ENCODE results near the gene NR2F2.

Gene NR2F2

DNA sequence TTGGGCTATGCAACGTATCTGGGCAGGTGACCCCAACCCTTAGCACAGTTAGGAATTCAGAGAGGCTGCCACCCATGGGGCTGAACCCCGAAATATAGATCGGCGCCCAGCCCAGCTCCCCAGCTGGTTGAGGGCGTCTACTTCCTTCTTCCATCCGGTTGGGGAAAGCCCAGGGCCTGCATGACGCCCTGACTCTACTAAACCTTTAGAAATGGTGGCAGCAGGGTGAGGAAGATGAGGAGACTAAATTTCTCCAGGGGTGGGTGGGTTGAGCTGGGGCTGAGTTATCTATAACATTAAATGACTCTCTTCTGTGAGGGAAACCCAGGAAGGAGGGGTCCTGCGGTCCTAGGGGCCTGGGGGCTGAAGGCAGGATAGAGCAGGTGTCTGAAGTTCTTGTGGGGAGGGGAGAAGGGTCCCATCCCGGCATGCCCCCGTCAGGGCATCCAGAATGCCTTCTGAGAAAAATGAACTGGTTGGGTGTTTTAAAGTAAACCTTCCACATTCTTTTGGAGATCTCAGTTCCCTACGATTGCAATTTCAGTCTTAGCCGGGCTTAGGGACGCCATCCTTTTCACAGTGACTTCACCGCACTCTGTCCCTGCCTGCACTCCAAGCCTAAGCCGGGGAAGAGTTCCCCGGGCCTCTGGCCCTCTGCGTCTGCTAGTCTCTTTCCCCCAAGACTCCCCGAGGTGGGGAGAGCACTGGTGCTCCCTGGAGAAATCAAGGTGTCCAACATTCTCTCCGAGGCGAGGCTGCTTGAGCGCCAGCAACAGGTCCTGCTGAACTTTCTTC lies 28.5 kb downstream of the NR2F2 start:
- H4K20me1 ChIP-seq (ENCODE audit: insufficient read depth, low read length) = no peaks in the 10 kb centered on the region
- ATAC-seq (ENCODE audit: insufficient read depth, low read depth) = no peak
- DNase-seq = no peak
- no peaks in the 10 kb centered on the region for H3K27me3 ChIP-seq (ENCODE audit: insufficient read depth, low read length, poor library complexity)
- no peak for TF ChIP-seq EZH2 (IDR thresholded peaks at IDR 0.05; ENCODE audit: borderline replicate concordance, low read depth, low read length, severe bottlenecking)
- no peak for TF ChIP-seq CTCF (IDR thresholded peaks at IDR 0.05; ENCODE audit: borderline replicate concordance, extremely low read depth, low read length, poor library complexity, severe bottlenecking)
- H3K9me3 ChIP-seq (ENCODE audit: insufficient read depth, low read length, severe bottlenecking) = no peaks in the 10 kb centered on the region
- H3K4me1 ChIP-seq (ENCODE audit: insufficient read depth, low read length) = no peaks in the 10 kb centered on the region
- H3K4me2 ChIP-seq (ENCODE audit: insufficient read depth, low read length) = no peak overlapping the region
- H3K4me3 ChIP-seq (ENCODE audit: low read depth in 1 of 2, low read length in 2 of 2) = no peak overlapping the region
- H3K79me2 ChIP-seq (ENCODE audit: insufficient read depth, low read length) = no peaks in the 10 kb centered on the region
- no peak overlapping the region for H3K27ac ChIP-seq (ENCODE audit: low read length)
- no peaks in the 10 kb centered on the region for H3K36me3 ChIP-seq (ENCODE audit: insufficient read depth, low read length)
- no peak overlapping the region for H3K9ac ChIP-seq (ENCODE audit: low read depth, low read length)
- H2AFZ ChIP-seq (ENCODE audit: low read depth, low read length) = no peak overlapping the region

GRCh38 chr15:96359616-96360521 lies 29.4 kb downstream of the NR2F2 start:
- Histone ChIP-seq H3K79me2 (ENCODE audit: insufficient read depth, low read length) (no peaks in the 10 kb centered on the region), H3K4me1 (ENCODE audit: insufficient read depth, low read length) (no peaks in the 10 kb centered on the region), H2AFZ (ENCODE audit: low read depth, low read length) (no peak overlapping the region), H3K36me3 (ENCODE audit: insufficient read depth, low read length) (no peaks in the 10 kb centered on the region), H3K27me3 (ENCODE audit: insufficient read depth, low read length, poor library complexity) (no peaks in the 10 kb centered on the region), H3K27ac (ENCODE audit: low read length) (no peak overlapping the region), H4K20me1 (ENCODE audit: insufficient read depth, low read length) (no peaks in the 10 kb centered on the region), H3K4me3 (ENCODE audit: low read depth in 1 of 2, low read length in 2 of 2) (no peak overlapping the region), H3K9ac (ENCODE audit: low read depth, low read length) (no peak overlapping the region), H3K9me3 (ENCODE audit: insufficient read depth, low read length, severe bottlenecking) (no peaks in the 10 kb centered on the region), H3K4me2 (ENCODE audit: insufficient read depth, low read length) (no peak overlapping the region)
- ATAC-seq (ENCODE audit: insufficient read depth, low read depth) (no peak), DNase-seq (no peak)
- no peak for TF ChIP-seq EZH2 (IDR thresholded peaks at IDR 0.05; ENCODE audit: borderline replicate concordance, low read depth, low read length, severe bottlenecking)
- TF ChIP-seq CTCF (IDR thresholded peaks at IDR 0.05; ENCODE audit: borderline replicate concordance, extremely low read depth, low read length, poor library complexity, severe bottlenecking) = no peak

GRCh38 chr15:96360581-96361308 lies 30.2 kb downstream of the NR2F2 start:
- Histone ChIP-seq H3K27ac (ENCODE audit: low read length) (no peak overlapping the region), H3K4me3 (ENCODE audit: low read depth in 1 of 2, low read length in 2 of 2) (no peak overlapping the region), H2AFZ (ENCODE audit: low read depth, low read length) (no peak overlapping the region), H3K9ac (ENCODE audit: low read depth, low read length) (no peak overlapping the region), H3K36me3 (ENCODE audit: insufficient read depth, low read length) (no peaks in the 10 kb centered on the region), H4K20me1 (ENCODE audit: insufficient read depth, low read length) (no peaks in the 10 kb centered on the region), H3K9me3 (ENCODE audit: insufficient read depth, low read length, severe bottlenecking) (no peaks in the 10 kb centered on the region), H3K79me2 (ENCODE audit: insufficient read depth, low read length) (no peaks in the 10 kb centered on the region), H3K4me2 (ENCODE audit: insufficient read depth, low read length) (no peak overlapping the region), H3K4me1 (ENCODE audit: insufficient read depth, low read length) (no peaks in the 10 kb centered on the region), H3K27me3 (ENCODE audit: insufficient read depth, low read length, poor library complexity) (peaks cover 3% of the 10 kb centered on the region)
- no peak for TF ChIP-seq CTCF (IDR thresholded peaks at IDR 0.05; ENCODE audit: borderline replicate concordance, extremely low read depth, low read length, poor library complexity, severe bottlenecking)
- TF ChIP-seq EZH2 (IDR thresholded peaks at IDR 0.05; ENCODE audit: borderline replicate concordance, low read depth, low read length, severe bottlenecking) = no peak
- no peak for ATAC-seq (ENCODE audit: insufficient read depth, low read depth)
- DNase-seq = no peak

All from DND-41 (cell line).